BE2C (cell line): Measurements from ENCODE around the gene CLNK.

ENCODE experiments used
- DNase-seq: peaks from one replicate; pipeline ENCODE4 v3.0.0-alpha.2; 2020
- H3K27me3 ChIP-seq: fragments of 250-450 bp; sonication (Bioruptor Pico); 2 replicates; pipeline ENCODE4 v1.5.1; 2020; ENCODE audit warnings: mild to moderate bottlenecking
- H3K36me3 ChIP-seq: fragments of 250-450 bp; sonication (Bioruptor Pico); 2 replicates; pipeline ENCODE4 v1.5.1; 2020; ENCODE audit warnings: mild to moderate bottlenecking
- H3K4me1 ChIP-seq: fragments of 250-450 bp; sonication (Bioruptor Pico); 2 replicates; pipeline ENCODE4 v1.5.1; 2020
- H3K4me3 ChIP-seq: 2 replicates; pipeline ENCODE4 v1.5.1; 2011; ENCODE audit warnings: low read depth, low read length
- H3K9me3 ChIP-seq: fragments of 250-450 bp; sonication (Bioruptor Pico); 2 replicates; pipeline ENCODE4 v1.5.1; 2020
- TF ChIP-seq, protein P1 (sequence below): IDR thresholded peaks from 2 replicates; pipeline ENCODE4 v1.5.1; 2012; ENCODE audit warnings: mild to moderate bottlenecking, low read depth, low read length

CLNK gene

DNA sequence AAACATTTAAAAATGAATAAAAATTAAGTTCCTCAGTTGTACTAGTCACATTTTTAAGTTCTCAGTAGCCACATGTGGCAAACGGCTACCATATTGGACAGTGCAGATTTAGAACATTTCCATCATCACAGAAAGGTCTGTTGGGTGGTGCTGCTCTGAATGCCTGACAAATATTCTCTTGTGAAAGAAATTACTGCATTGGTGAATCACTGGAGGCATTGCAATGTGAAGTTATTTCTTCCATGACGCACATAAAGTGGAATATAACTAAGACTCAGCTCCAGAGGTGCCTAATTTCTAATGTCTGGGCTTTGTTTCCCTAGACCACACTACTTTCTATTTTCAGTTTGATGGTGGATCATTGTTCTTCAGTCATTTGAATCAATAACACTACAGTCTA, 44.9 kb downstream of the CLNK start:
- H3K4me3 ChIP-seq, result no peak overlapping the region
- no peaks in the 10 kb centered on the region for H3K27me3 ChIP-seq
- TF ChIP-seq, protein P1, sequence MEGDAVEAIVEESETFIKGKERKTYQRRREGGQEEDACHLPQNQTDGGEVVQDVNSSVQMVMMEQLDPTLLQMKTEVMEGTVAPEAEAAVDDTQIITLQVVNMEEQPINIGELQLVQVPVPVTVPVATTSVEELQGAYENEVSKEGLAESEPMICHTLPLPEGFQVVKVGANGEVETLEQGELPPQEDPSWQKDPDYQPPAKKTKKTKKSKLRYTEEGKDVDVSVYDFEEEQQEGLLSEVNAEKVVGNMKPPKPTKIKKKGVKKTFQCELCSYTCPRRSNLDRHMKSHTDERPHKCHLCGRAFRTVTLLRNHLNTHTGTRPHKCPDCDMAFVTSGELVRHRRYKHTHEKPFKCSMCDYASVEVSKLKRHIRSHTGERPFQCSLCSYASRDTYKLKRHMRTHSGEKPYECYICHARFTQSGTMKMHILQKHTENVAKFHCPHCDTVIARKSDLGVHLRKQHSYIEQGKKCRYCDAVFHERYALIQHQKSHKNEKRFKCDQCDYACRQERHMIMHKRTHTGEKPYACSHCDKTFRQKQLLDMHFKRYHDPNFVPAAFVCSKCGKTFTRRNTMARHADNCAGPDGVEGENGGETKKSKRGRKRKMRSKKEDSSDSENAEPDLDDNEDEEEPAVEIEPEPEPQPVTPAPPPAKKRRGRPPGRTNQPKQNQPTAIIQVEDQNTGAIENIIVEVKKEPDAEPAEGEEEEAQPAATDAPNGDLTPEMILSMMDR, result no peak
- H3K4me1 ChIP-seq, result no peaks in the 10 kb centered on the region
- no peaks in the 10 kb centered on the region for H3K36me3 ChIP-seq
- no peak for DNase-seq
- H3K9me3 ChIP-seq, result no peaks in the 10 kb centered on the region

DNA sequence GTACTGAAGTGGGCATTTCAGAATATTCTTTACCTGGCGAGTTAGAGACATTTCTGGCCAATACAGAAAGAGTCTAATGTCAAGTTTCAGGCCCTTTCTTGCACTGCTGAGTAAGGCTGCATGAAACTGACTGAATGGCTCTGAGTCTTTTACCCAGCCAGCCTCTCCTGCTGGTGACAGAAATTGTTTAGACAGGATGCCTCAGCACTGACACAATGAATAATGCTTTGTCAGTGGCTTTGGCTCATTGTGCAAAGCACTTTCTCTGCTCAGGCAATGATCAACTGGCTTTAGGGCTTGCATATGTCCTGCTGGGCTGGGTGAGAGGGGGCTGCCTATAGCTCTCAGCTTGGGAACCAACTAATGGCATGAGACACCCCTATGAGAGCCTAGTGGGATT, 45.5 kb downstream of the CLNK start:
- TF ChIP-seq, protein P1, result no peak
- H3K4me3 ChIP-seq, result no peak overlapping the region
- H3K9me3 ChIP-seq, result no peaks in the 10 kb centered on the region
- no peaks in the 10 kb centered on the region for H3K4me1 ChIP-seq
- H3K36me3 ChIP-seq, result no peaks in the 10 kb centered on the region
- DNase-seq, result no peak
- H3K27me3 ChIP-seq, result no peaks in the 10 kb centered on the region

DNA sequence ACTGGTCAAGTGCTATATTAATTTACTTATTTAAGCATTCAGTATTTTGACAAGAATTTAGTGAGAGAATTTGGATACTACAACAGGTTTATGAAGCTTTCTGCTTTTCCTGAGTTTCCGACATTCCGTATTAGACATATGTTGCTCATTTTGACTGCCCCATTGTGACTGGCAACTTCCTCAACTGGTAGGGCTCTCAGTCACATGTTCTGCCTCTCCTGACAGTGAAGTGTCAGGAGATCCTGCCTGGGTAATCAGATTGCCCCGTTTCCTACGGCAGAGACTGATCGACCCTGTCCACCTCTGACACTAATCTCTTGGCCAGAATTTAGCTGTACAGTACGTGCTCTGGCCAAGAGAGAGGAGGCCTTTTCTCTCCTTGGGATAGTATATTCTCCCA, 49.5 kb downstream of the CLNK start:
- H3K4me1 ChIP-seq, result no peaks in the 10 kb centered on the region
- H3K36me3 ChIP-seq, result no peaks in the 10 kb centered on the region
- no peaks in the 10 kb centered on the region for H3K27me3 ChIP-seq
- no peak for DNase-seq
- TF ChIP-seq, protein P1, result no peak
- H3K4me3 ChIP-seq, result no peak overlapping the region
- H3K9me3 ChIP-seq, result no peaks in the 10 kb centered on the region

DNA sequence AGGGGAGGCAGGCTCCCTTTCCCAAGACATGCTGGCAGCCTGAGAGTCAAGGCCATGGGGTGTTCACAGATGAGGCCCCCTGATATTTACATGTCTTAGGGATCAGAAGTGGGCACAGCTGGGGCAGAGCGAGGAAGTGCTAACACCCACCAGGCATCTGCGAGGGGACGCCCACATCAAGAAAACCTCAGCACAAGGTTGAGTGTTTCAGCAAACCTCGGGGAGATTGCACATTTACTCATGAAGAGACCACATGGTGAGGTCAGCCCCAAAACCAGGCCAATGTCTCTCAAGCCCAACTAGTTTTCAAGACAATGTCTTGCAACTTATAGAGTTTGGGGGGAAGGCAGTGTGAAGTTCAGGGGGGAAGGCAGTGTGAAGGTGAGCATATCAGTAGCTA, 55.2 kb downstream of the CLNK start:
- H3K4me1 ChIP-seq, result no peaks in the 10 kb centered on the region
- no peak for DNase-seq
- no peaks in the 10 kb centered on the region for H3K27me3 ChIP-seq
- no peaks in the 10 kb centered on the region for H3K36me3 ChIP-seq
- TF ChIP-seq, protein P1, result no peak
- no peaks in the 10 kb centered on the region for H3K9me3 ChIP-seq
- H3K4me3 ChIP-seq, result no peak overlapping the region

DNA sequence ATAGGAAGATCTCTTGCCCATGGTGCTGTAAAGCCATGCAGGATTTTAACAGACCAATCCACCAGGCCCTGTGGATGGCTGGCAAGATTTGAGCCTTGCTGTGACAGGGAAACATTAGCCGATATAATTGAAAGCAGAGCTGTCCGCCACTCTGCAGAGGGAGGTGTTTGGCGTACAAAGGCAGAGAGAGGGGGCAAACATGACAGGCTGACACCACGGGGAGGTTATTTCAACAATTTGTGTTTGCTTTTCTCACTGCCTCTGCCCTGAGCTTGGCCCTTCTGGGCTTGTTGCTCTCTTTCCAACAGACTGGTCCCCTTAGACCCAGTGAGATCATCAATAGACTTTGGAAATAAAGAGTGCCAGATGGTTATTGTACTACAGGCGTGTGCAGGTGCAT, 59.4 kb downstream of the CLNK start:
- Histone ChIP-seq H3K27me3 (no peaks in the 10 kb centered on the region), H3K36me3 (no peaks in the 10 kb centered on the region), H3K4me3 (no peak overlapping the region), H3K9me3 (no peaks in the 10 kb centered on the region; the same call in 1 of the 2 replicates), H3K4me1 (no peaks in the 10 kb centered on the region)
- no peak for DNase-seq
- TF ChIP-seq, protein P1, result no peak

DNA sequence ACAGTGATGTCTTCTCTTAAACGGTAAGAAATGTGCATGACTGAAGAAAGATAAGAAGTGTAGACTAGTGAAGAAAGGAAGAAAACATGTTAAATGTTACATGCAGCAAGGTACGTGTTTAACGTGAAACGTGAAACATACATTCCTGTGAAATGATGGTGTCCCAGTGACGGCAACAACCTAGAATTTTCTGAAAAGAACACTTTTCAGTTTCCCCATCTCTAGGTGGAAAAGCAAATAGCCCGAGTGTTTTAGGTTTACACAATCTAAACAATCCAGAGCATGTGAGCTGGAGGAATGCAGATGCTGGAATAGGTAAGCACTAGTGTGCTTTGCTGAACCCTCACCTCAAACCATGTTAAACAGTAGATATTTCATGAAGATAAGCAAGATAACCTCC, 60.7 kb downstream of the CLNK start:
- TF ChIP-seq, protein P1, result no peak
- H3K4me3 ChIP-seq, result no peak overlapping the region
- H3K36me3 ChIP-seq, result no peaks in the 10 kb centered on the region
- no peak for DNase-seq
- no peaks in the 10 kb centered on the region for H3K27me3 ChIP-seq
- H3K9me3 ChIP-seq, result no peaks in the 10 kb centered on the region; the same call in 1 of the 2 replicates
- H3K4me1 ChIP-seq, result no peaks in the 10 kb centered on the region
